Fibroblast of lung (primary cell): ENCODE results near the gene DCXR. TPM values are rescaled to one million over a fixed set of nuclear protein-coding genes. Genes with fewer than 3 reads are reported as not detected.
A peak's percentile ranks its signal among the peaks of the same experiment; 100 is the strongest.

Source experiments
- DNase-seq, 2 donors: peaks; one replicate each; pipeline versions ENCODE4 v3.0.0 to v3.0.0-alpha.2; 2010; ENCODE audit warnings: low read depth in 2 of 2
- H2AFZ ChIP-seq: 2 replicates; pipeline ENCODE4 v1.5.1; 2012; ENCODE audit warnings: low read length, control low read depth, inconsistent platforms
- H3K27ac ChIP-seq: 2 replicates; pipeline ENCODE4 v1.5.1; 2011; ENCODE audit warnings: low read length, control low read depth; ENCODE audit not compliant: insufficient read depth
- H3K27me3 ChIP-seq: 2 replicates; pipeline ENCODE4 v1.5.1; 2011; ENCODE audit warnings: mild to moderate bottlenecking, low read length; ENCODE audit not compliant: control insufficient read depth, insufficient read depth
- H3K36me3 ChIP-seq: 2 replicates; pipeline ENCODE4 v1.5.1; 2011; ENCODE audit warnings: low read length; ENCODE audit not compliant: control insufficient read depth, insufficient read depth
- H3K4me1 ChIP-seq: 2 replicates; pipeline ENCODE4 v1.5.1; 2011; ENCODE audit warnings: low read length; ENCODE audit not compliant: control insufficient read depth, insufficient read depth; ENCODE audit errors: extremely low read depth
- H3K4me2 ChIP-seq: 2 replicates; pipeline ENCODE4 v1.5.1; 2011; ENCODE audit warnings: low read length, control low read depth; ENCODE audit not compliant: insufficient read depth; ENCODE audit errors: extremely low read depth
- H3K4me3 ChIP-seq, 4 experiments: fragments of 200-600 bp in 1 of 4; sonication (generic) in 1 of 4; replicated peaks in 1 of 4; 2 replicates each; pipeline ENCODE4 v1.5.1; 2011 to 2016; ENCODE audit warnings: low read length in 4 of 4, low read depth in 3 of 4, mild to moderate bottlenecking in 3 of 4, control low read depth in 2 of 4, inconsistent platforms in 1 of 4, mixed read lengths in 1 of 4; ENCODE audit not compliant: insufficient read depth in 1 of 4; ENCODE audit errors: control extremely low read depth in 1 of 4
- H3K79me2 ChIP-seq: 2 replicates; pipeline ENCODE4 v1.5.1; 2012; ENCODE audit warnings: mild to moderate bottlenecking, low read length, inconsistent platforms; ENCODE audit not compliant: control insufficient read depth, insufficient read depth
- H3K9ac ChIP-seq: 2 replicates; pipeline ENCODE4 v1.5.1; 2011; ENCODE audit warnings: mild to moderate bottlenecking, low read length, control low read depth; ENCODE audit not compliant: insufficient read depth
- H3K9me3 ChIP-seq: 2 replicates; pipeline ENCODE4 v1.5.1; 2012; ENCODE audit warnings: low read depth, low read length; ENCODE audit not compliant: control insufficient read depth, insufficient read depth
- H4K20me1 ChIP-seq: 2 replicates; pipeline ENCODE4 v1.5.1; 2011; ENCODE audit warnings: low read length; ENCODE audit not compliant: control insufficient read depth, insufficient read depth; ENCODE audit errors: extremely low read depth
- CTCF ChIP-seq, 2 donors: IDR thresholded peaks in 1 of 2; conservative IDR thresholded peaks in 1 of 2; 1 replicate in 1 of 2; 2 replicates in 1 of 2; pipeline ENCODE4 v1.5.1; 2011 to 2012; ENCODE audit warnings: low read length in 2 of 2, control low read depth in 1 of 2, inconsistent platforms in 1 of 2, low read depth in 1 of 2, mild to moderate bottlenecking in 1 of 2
- EZH2 ChIP-seq: IDR thresholded peaks from 2 replicates; pipeline ENCODE4 v1.5.1; 2012; ENCODE audit warnings: low read length, control low read depth, mild to moderate bottlenecking; ENCODE audit errors: missing control alignments
- polyA plus RNA-seq, 2 donors: library from polyadenylated mRNA; depleted of rRNA in 1 of 2; stranded (reverse) in 1 of 2; unstranded in 1 of 2; fragments of >200 nt; gene quantifications; 2 replicates each; pipeline ENCODE4 v1.2.1, GENCODE V29; 2011 to 2012; ENCODE audit warnings: missing spikeins in 1 of 2
- total RNA-seq: library from RNA; depleted of rRNA; stranded (reverse); fragments of >200 nt; gene quantifications from 2 replicates; pipeline ENCODE4 v1.2.1, GENCODE V29; 2014

The DCXR gene
- total and polyA plus RNA-seq, 2 donors (not counting 1 experiment from before 2014, with no cell fraction given) = 34.8 to 43.6 TPM

GRCh38 chr17:82021900-82022309 is 15.6 kb downstream of the DCXR start:
- TF ChIP-seq CTCF (conservative IDR thresholded peaks at IDR 0.05 in 1 of 2, IDR thresholded peaks at IDR 0.05 in 1 of 2; ENCODE audit: low read depth in 1 of 2, low read length in 2 of 2) (no peak), EZH2 (no peak)
- no peaks in the 10 kb centered on the region for H3K27me3 ChIP-seq
- H3K9me3 ChIP-seq = no peaks in the 10 kb centered on the region
- peaks cover 4% of the 10 kb centered on the region for H3K36me3 ChIP-seq
- peak overlapping the region; percentile 68 for H3K27ac ChIP-seq
- peak overlapping the region; percentile 62 to 94 (median 74) for H3K4me3 ChIP-seq
- H4K20me1 ChIP-seq = no peaks in the 10 kb centered on the region
- no peak overlapping the region for H2AFZ ChIP-seq
- H3K4me1 ChIP-seq = peaks cover 13% of the 10 kb centered on the region
- H3K9ac ChIP-seq = peak overlapping the region; percentile 74
- H3K79me2 ChIP-seq = peaks cover 7% of the 10 kb centered on the region
- peak overlapping the region; percentile 89 for H3K4me2 ChIP-seq
- DNase-seq = no peak

- Histone ChIP-seq H3K27ac (peak overlapping the region; percentile 68), H3K4me1 (peaks cover 13% of the 10 kb centered on the region), H4K20me1 (no peaks in the 10 kb centered on the region), H3K36me3 (peaks cover 4% of the 10 kb centered on the region), H3K4me3 (peak overlapping the region; percentile 62 to 94 (median 74)), H3K27me3 (no peaks in the 10 kb centered on the region), H3K4me2 (peak overlapping the region; percentile 89), H3K79me2 (peaks cover 7% of the 10 kb centered on the region), H2AFZ (no peak overlapping the region), H3K9me3 (no peaks in the 10 kb centered on the region), H3K9ac (peak overlapping the region; percentile 21)
- DNase-seq = peak; percentile 63 to 84
- no peak for TF ChIP-seq EZH2
- TF ChIP-seq CTCF (conservative IDR thresholded peaks at IDR 0.05 in 1 of 2, IDR thresholded peaks at IDR 0.05 in 1 of 2; ENCODE audit: low read depth in 1 of 2, low read length in 2 of 2) = peak; percentile 70 to 89
Measured at GRCh38 chr17:82021107-82021899, 16.2 kb downstream of the DCXR start.

GRCh38 chr17:82020572-82021106 is 16.9 kb downstream of the DCXR start:
- H3K4me2 ChIP-seq = peak overlapping the region; percentile 25

More at GRCh38 chr17:82020572-82021106, 16.9 kb downstream of the DCXR start:
- Histone ChIP-seq H3K9ac (no peak overlapping the region), H3K9me3 (no peaks in the 10 kb centered on the region), H4K20me1 (no peaks in the 10 kb centered on the region), H3K27ac (no peak overlapping the region), H3K4me1 (peaks cover 13% of the 10 kb centered on the region), H2AFZ (no peak overlapping the region), H3K36me3 (peaks cover 4% of the 10 kb centered on the region), H3K27me3 (no peaks in the 10 kb centered on the region), H3K79me2 (peaks cover 7% of the 10 kb centered on the region), H3K4me3 (no peak overlapping the region)
- no peak for DNase-seq
- TF ChIP-seq CTCF (conservative IDR thresholded peaks at IDR 0.05 in 1 of 2, IDR thresholded peaks at IDR 0.05 in 1 of 2; ENCODE audit: low read depth in 1 of 2, low read length in 2 of 2) = no peak
- no peak for TF ChIP-seq EZH2
